ENCODE measurements around the gene AP2S1. TPM values are rescaled to one million over a fixed set of nuclear protein-coding genes. Genes with fewer than 3 reads are reported as not detected.

AP2S1 gene
- total RNA-seq, 3 donors from 2014 or later = 90.8 to 141 (median 107) TPM

- intact Hi-C loops (cut with DNase I, micrococcal nuclease) = no loop called here
- no peaks in the 10 kb centered on the region for H3K36me3 ChIP-seq (ENCODE audit: low read depth)
- no peak overlapping the region for H3K4me3 ChIP-seq
- no peaks in the 10 kb centered on the region for H3K9me3 ChIP-seq
- TF ChIP-seq CTCF (IDR thresholded peaks at IDR 0.05) = no peak
- no peak for DNase-seq
- H3K4me1 ChIP-seq (ENCODE audit: low read depth) = no peaks in the 10 kb centered on the region
- no peak for ATAC-seq
Measured at GRCh38 chr19:46882034-46882433, 31.4 kb upstream of the AP2S1 start.

- intact Hi-C loops (cut with DNase I, micrococcal nuclease) = no loop called here
- peak; percentile 55 for ATAC-seq
- no peak overlapping the region for H3K4me3 ChIP-seq
- H3K36me3 ChIP-seq (ENCODE audit: low read depth) = no peaks in the 10 kb centered on the region
- no peaks in the 10 kb centered on the region for H3K4me1 ChIP-seq (ENCODE audit: low read depth)
- H3K9me3 ChIP-seq = no peaks in the 10 kb centered on the region
- no peak for TF ChIP-seq CTCF (IDR thresholded peaks at IDR 0.05)
- no peak for DNase-seq
Measured at GRCh38 chr19:46881092-46881491, 30.4 kb upstream of the AP2S1 start.

- Histone ChIP-seq H3K36me3 (ENCODE audit: low read depth) (no peaks in the 10 kb centered on the region), H3K9me3 (no peaks in the 10 kb centered on the region), H3K4me3 (no peak overlapping the region), H3K4me1 (ENCODE audit: low read depth) (no peaks in the 10 kb centered on the region)
- DNase-seq = no peak
- no peak for ATAC-seq
- intact Hi-C loops (cut with DNase I, micrococcal nuclease) = no loop called here
- no peak for TF ChIP-seq CTCF (IDR thresholded peaks at IDR 0.05)
Measured at GRCh38 chr19:46880431-46880830, 29.8 kb upstream of the AP2S1 start.

- no peak for TF ChIP-seq CTCF (IDR thresholded peaks at IDR 0.05)
- no peak for ATAC-seq
- Histone ChIP-seq H3K4me3 (no peak overlapping the region), H3K36me3 (ENCODE audit: low read depth) (no peaks in the 10 kb centered on the region), H3K4me1 (ENCODE audit: low read depth) (no peaks in the 10 kb centered on the region), H3K9me3 (no peaks in the 10 kb centered on the region)
- no peak for DNase-seq
- intact Hi-C loops (cut with DNase I, micrococcal nuclease) = no loop called here
Measured at GRCh38 chr19:46878613-46879375, 28.1 kb upstream of the AP2S1 start.

GRCh38 chr19:46875657-46876056 is 25.0 kb upstream of the AP2S1 start:
- TF ChIP-seq CTCF (IDR thresholded peaks at IDR 0.05) = no peak
- no peak for DNase-seq
- Histone ChIP-seq H3K36me3 (ENCODE audit: low read depth) (no peaks in the 10 kb centered on the region), H3K4me1 (ENCODE audit: low read depth) (no peaks in the 10 kb centered on the region), H3K4me3 (no peak overlapping the region), H3K9me3 (no peaks in the 10 kb centered on the region)
- no peak for ATAC-seq
- intact Hi-C loops (cut with DNase I, micrococcal nuclease) = no loop called here
